KMS-11 (cell line): ENCODE measurements around the gene CDC42BPB.

ENCODE experiments used
- H2AFZ ChIP-seq: fragments of 200-600 bp; sonication (generic); 2 replicates; pipeline ENCODE4 v1.6.1; 2016; ENCODE audit warnings: antibody characterized with exemption, mixed run types, low read depth
- H3K27ac ChIP-seq: fragments of 200-600 bp; sonication (generic); 2 replicates; pipeline ENCODE4 v1.6.1; 2016; ENCODE audit warnings: mild to moderate bottlenecking, mixed run types
- H3K27me3 ChIP-seq: fragments of 200-600 bp; sonication (generic); 2 replicates; pipeline ENCODE4 v1.6.1; 2017; ENCODE audit warnings: mild to moderate bottlenecking, low read depth, mixed run types, moderate library complexity; ENCODE audit not compliant: insufficient read depth
- H3K36me3 ChIP-seq: fragments of 200-600 bp; sonication (generic); 2 replicates; pipeline ENCODE4 v1.6.1; 2017; ENCODE audit warnings: mild to moderate bottlenecking, mixed run types; ENCODE audit not compliant: insufficient read depth
- H3K4me1 ChIP-seq: fragments of 200-600 bp; sonication (generic); 2 replicates; pipeline ENCODE4 v1.6.1; 2016; ENCODE audit warnings: mild to moderate bottlenecking, low read depth, mixed run types; ENCODE audit not compliant: poor library complexity, severe bottlenecking
- H3K4me2 ChIP-seq: fragments of 200-600 bp; sonication (generic); 2 replicates; pipeline ENCODE4 v1.7.0; 2016; ENCODE audit warnings: mild to moderate bottlenecking, mixed run types
- H3K4me3 ChIP-seq: fragments of 200-600 bp; sonication (generic); IDR thresholded peaks from 2 replicates; pipeline ENCODE4 v1.6.1; 2017; ENCODE audit warnings: low read depth, low read length, mixed read lengths; ENCODE audit not compliant: insufficient read depth
- H3K79me2 ChIP-seq: fragments of 200-600 bp; sonication (generic); 2 replicates; pipeline ENCODE4 v1.6.1; 2016; ENCODE audit warnings: low read depth, mixed run types; ENCODE audit not compliant: insufficient read depth
- H3K9ac ChIP-seq: fragments of 200-600 bp; sonication (generic); 2 replicates; pipeline ENCODE4 v1.6.1; 2016; ENCODE audit warnings: mild to moderate bottlenecking, mixed run types
- H4K20me1 ChIP-seq: fragments of 200-600 bp; sonication (generic); 2 replicates; pipeline ENCODE4 v1.6.1; 2016; ENCODE audit warnings: mild to moderate bottlenecking, mixed run types; ENCODE audit not compliant: insufficient read depth
- TF ChIP-seq, protein P1 (sequence below): fragments of 200-600 bp; sonication (generic); conservative IDR thresholded peaks from 2 replicates; pipeline ENCODE4 v1.6.1; 2017; ENCODE audit warnings: low read depth, mild to moderate bottlenecking, antibody characterized with exemption, low read length, moderate library complexity, mixed read lengths

Gene CDC42BPB

DNA sequence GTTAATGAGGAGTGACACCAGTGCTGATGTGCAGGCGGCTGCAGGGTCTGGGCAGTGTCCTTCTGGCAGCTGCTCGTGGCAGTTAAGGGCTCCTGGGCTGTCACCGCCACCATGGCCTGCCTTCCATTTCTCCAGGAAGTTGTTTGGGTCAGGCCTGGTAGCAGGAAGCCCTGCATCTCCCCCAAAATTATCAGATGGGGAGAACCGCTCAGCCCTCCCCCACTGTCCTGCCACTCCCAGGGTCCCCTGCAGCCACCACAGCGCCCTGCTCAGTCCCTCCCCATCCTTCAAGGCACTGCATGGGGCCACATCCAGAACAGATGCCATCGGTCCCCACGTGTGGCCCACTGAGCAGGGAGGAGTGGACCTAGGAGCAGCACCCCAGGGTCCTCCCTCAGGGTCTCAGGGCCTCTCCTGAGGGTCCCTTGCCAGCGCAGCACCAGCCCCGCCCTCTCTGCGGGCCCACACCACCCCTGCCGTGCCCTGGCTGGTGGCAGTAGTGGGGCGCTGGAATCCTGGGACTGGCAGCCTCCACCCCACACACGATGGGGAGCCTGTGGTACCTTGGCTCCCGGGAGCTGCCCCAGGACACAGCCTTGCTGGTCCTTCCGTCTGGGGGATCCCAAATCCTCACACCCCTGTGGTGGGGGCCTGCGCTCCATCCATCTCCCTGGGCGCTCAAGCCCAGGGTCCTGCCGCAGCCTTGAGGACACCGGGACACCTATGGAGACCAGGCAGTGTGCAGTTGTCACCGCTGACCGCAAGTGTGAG is 145.2 kb downstream of the CDC42BPB start:
- no peak overlapping the region for H3K4me3 ChIP-seq
- H3K9ac ChIP-seq: no peak overlapping the region
- H3K4me1 ChIP-seq: peaks cover 12% of the 10 kb centered on the region
- H3K4me2 ChIP-seq: no peak overlapping the region
- H3K36me3 ChIP-seq: no peaks in the 10 kb centered on the region
- H3K27me3 ChIP-seq: no peaks in the 10 kb centered on the region
- H3K27ac ChIP-seq: no peak overlapping the region
- H4K20me1 ChIP-seq: no peaks in the 10 kb centered on the region
- TF ChIP-seq, protein P1, sequence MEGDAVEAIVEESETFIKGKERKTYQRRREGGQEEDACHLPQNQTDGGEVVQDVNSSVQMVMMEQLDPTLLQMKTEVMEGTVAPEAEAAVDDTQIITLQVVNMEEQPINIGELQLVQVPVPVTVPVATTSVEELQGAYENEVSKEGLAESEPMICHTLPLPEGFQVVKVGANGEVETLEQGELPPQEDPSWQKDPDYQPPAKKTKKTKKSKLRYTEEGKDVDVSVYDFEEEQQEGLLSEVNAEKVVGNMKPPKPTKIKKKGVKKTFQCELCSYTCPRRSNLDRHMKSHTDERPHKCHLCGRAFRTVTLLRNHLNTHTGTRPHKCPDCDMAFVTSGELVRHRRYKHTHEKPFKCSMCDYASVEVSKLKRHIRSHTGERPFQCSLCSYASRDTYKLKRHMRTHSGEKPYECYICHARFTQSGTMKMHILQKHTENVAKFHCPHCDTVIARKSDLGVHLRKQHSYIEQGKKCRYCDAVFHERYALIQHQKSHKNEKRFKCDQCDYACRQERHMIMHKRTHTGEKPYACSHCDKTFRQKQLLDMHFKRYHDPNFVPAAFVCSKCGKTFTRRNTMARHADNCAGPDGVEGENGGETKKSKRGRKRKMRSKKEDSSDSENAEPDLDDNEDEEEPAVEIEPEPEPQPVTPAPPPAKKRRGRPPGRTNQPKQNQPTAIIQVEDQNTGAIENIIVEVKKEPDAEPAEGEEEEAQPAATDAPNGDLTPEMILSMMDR: no peak
- H3K79me2 ChIP-seq: no peaks in the 10 kb centered on the region
- H2AFZ ChIP-seq: no peak overlapping the region

DNA sequence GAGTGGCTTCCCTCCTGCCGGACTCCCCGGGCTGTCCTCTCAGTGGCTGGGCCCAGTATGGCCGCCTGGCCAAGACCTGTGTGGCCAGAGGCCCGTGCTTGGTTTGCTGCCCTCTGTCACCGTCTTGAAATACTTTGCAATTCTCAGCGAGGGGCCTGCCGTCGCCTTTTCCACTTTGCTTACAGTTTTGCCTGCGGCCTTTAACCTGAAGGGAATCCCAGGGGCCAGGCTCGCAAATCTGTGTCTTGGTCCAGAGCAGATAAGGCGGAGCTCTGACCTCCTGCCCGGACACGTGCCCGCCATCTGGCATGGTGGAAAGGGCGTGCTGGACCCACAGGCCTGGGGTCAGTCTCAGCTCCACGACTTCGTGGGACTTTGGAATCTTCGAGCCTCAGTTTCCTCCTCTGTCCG is 145.8 kb downstream of the CDC42BPB start:
- TF ChIP-seq, protein P1: no peak
- no peaks in the 10 kb centered on the region for H3K36me3 ChIP-seq
- H2AFZ ChIP-seq: no peak overlapping the region
- no peak overlapping the region for H3K27ac ChIP-seq
- H4K20me1 ChIP-seq: no peaks in the 10 kb centered on the region
- peaks cover 12% of the 10 kb centered on the region for H3K4me1 ChIP-seq
- H3K4me3 ChIP-seq: no peak overlapping the region
- no peak overlapping the region for H3K9ac ChIP-seq
- no peaks in the 10 kb centered on the region for H3K79me2 ChIP-seq
- no peak overlapping the region for H3K4me2 ChIP-seq
- H3K27me3 ChIP-seq: no peaks in the 10 kb centered on the region

DNA sequence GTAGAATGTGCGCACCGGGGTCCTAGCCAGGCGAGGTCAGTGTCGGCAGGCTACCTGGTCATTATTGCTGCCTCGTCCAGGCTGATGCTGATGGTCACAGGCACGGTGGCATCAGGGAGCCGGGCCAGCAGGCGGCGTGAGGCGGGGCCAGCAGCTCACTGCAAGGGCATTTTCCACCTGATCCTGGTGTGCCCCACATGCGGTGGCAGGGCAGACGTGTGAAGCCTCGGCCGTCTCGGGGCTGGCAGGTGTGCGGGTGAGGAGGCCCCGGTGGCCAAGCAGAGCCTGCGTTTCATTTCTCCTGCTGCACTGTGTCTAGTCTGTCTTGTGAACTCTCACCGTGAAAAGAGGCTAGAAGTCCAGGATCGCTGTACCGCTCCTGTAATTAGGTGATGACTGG is 146.9 kb downstream of the CDC42BPB start:
- H3K27me3 ChIP-seq: no peaks in the 10 kb centered on the region
- H4K20me1 ChIP-seq: no peaks in the 10 kb centered on the region
- H3K4me1 ChIP-seq: peaks cover 4% of the 10 kb centered on the region
- H3K4me3 ChIP-seq: no peak overlapping the region
- H3K27ac ChIP-seq: no peak overlapping the region
- H3K36me3 ChIP-seq: no peaks in the 10 kb centered on the region
- TF ChIP-seq, protein P1: no peak
- no peak overlapping the region for H3K4me2 ChIP-seq
- H3K79me2 ChIP-seq: no peaks in the 10 kb centered on the region
- H2AFZ ChIP-seq: no peak overlapping the region
- H3K9ac ChIP-seq: no peak overlapping the region

DNA sequence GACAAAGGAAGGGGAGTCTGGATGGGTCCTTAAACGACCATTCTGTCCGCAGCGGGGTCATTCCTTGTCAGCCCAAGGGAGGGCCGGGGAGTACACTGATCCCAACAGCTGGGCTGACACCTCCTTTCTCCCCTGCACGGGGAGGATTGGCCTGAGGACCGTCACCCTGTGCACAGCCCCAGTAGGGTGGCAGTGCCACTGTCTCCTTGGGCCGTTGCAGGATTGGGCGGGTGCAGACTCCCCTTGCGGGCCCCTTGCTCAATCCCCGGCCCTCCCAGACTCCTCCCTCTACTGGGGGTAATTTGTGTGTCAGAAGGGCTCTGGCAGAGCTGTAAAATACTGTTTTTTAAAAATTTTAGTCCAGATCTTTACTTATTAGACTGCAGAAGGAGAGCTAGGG is 147.4 kb downstream of the CDC42BPB start:
- TF ChIP-seq, protein P1: no peak
- no peak overlapping the region for H3K9ac ChIP-seq

More for the DNA sequence above, 147.4 kb downstream of the CDC42BPB start:
- H4K20me1 ChIP-seq: no peaks in the 10 kb centered on the region
- H2AFZ ChIP-seq: no peak overlapping the region
- no peak overlapping the region for H3K4me3 ChIP-seq
- H3K4me2 ChIP-seq: no peak overlapping the region
- H3K27ac ChIP-seq: no peak overlapping the region
- H3K36me3 ChIP-seq: no peaks in the 10 kb centered on the region
- no peaks in the 10 kb centered on the region for H3K27me3 ChIP-seq
- no peaks in the 10 kb centered on the region for H3K79me2 ChIP-seq
- peaks cover 1% of the 10 kb centered on the region for H3K4me1 ChIP-seq
